ENCODE results near the gene SPTLC1.

- no peak for TF ChIP-seq CTCF (conservative IDR thresholded peaks at IDR 0.05; ENCODE audit: low read depth in 2 of 2)
- no peak for TF ChIP-seq EZH2 (IDR thresholded peaks at IDR 0.05; ENCODE audit: low read depth, unreplicated experiment)
- no peak for TF ChIP-seq EZH2phosphoT487 (IDR thresholded peaks at IDR 0.05; ENCODE audit: unreplicated experiment)
- no peak for TF ChIP-seq POLR2AphosphoS5 (IDR thresholded peaks at IDR 0.05; ENCODE audit: low read depth)
- no peak for TF ChIP-seq JUNB (IDR thresholded peaks at IDR 0.05; ENCODE audit: unreplicated experiment)
- TF ChIP-seq, protein P1, sequence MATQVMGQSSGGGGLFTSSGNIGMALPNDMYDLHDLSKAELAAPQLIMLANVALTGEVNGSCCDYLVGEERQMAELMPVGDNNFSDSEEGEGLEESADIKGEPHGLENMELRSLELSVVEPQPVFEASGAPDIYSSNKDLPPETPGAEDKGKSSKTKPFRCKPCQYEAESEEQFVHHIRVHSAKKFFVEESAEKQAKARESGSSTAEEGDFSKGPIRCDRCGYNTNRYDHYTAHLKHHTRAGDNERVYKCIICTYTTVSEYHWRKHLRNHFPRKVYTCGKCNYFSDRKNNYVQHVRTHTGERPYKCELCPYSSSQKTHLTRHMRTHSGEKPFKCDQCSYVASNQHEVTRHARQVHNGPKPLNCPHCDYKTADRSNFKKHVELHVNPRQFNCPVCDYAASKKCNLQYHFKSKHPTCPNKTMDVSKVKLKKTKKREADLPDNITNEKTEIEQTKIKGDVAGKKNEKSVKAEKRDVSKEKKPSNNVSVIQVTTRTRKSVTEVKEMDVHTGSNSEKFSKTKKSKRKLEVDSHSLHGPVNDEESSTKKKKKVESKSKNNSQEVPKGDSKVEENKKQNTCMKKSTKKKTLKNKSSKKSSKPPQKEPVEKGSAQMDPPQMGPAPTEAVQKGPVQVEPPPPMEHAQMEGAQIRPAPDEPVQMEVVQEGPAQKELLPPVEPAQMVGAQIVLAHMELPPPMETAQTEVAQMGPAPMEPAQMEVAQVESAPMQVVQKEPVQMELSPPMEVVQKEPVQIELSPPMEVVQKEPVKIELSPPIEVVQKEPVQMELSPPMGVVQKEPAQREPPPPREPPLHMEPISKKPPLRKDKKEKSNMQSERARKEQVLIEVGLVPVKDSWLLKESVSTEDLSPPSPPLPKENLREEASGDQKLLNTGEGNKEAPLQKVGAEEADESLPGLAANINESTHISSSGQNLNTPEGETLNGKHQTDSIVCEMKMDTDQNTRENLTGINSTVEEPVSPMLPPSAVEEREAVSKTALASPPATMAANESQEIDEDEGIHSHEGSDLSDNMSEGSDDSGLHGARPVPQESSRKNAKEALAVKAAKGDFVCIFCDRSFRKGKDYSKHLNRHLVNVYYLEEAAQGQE (IDR thresholded peaks at IDR 0.05; ENCODE audit: unreplicated experiment): no peak
- TF ChIP-seq NANOG (IDR thresholded peaks at IDR 0.05; ENCODE audit: borderline replicate concordance): no peak
- TF ChIP-seq, protein P2, sequence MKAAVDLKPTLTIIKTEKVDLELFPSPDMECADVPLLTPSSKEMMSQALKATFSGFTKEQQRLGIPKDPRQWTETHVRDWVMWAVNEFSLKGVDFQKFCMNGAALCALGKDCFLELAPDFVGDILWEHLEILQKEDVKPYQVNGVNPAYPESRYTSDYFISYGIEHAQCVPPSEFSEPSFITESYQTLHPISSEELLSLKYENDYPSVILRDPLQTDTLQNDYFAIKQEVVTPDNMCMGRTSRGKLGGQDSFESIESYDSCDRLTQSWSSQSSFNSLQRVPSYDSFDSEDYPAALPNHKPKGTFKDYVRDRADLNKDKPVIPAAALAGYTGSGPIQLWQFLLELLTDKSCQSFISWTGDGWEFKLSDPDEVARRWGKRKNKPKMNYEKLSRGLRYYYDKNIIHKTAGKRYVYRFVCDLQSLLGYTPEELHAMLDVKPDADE (IDR thresholded peaks at IDR 0.05): no peak
- TF ChIP-seq CREB1 (CRISPR knock-in tag; IDR thresholded peaks at IDR 0.05; ENCODE audit: low read depth): no peak
Observed at GRCh38 chr9:92164975-92165374, 49.8 kb upstream of the SPTLC1 start.
